ENCODE results near the gene MTHFD1L. TPM values are rescaled to one million over a fixed set of nuclear protein-coding genes. Genes with fewer than 3 reads are reported as not detected.

The MTHFD1L gene
- total RNA-seq, 4 donors from 2014 or later = 0.35 to 1.6 (median 0.59) TPM; not detected in 1

GRCh38 chr6:150922137-150922536 lies 56.6 kb downstream of the MTHFD1L start:
- Histone ChIP-seq H3K9me3 (no peaks in the 10 kb centered on the region), H3K4me3 (no peak overlapping the region), H3K27me3 (no peaks in the 10 kb centered on the region), H3K36me3 (no peaks in the 10 kb centered on the region), H3K27ac (no peak overlapping the region), H3K4me1 (no peaks in the 10 kb centered on the region)
- intact Hi-C loops (cut with DNase I; ENCODE audit: low total_unique reads) = no loop called here
- no peak for DNase-seq
- no peak for TF ChIP-seq POLR2A (IDR thresholded peaks at IDR 0.05)
- no peak for ATAC-seq
- in situ Hi-C loops (cut with MboI; ENCODE audit: low sequenced_read_pairs in 4 of 4) = no loop called here

- intact Hi-C loops (cut with DNase I; ENCODE audit: low total_unique reads) = no loop called here
- no peaks in the 10 kb centered on the region for H3K36me3 ChIP-seq
- ATAC-seq (peak in 1 of 2 donors; percentile 51), DNase-seq (no peak)
- no peaks in the 10 kb centered on the region for H3K4me1 ChIP-seq
- no peaks in the 10 kb centered on the region for H3K27me3 ChIP-seq
- TF ChIP-seq, protein P1, sequence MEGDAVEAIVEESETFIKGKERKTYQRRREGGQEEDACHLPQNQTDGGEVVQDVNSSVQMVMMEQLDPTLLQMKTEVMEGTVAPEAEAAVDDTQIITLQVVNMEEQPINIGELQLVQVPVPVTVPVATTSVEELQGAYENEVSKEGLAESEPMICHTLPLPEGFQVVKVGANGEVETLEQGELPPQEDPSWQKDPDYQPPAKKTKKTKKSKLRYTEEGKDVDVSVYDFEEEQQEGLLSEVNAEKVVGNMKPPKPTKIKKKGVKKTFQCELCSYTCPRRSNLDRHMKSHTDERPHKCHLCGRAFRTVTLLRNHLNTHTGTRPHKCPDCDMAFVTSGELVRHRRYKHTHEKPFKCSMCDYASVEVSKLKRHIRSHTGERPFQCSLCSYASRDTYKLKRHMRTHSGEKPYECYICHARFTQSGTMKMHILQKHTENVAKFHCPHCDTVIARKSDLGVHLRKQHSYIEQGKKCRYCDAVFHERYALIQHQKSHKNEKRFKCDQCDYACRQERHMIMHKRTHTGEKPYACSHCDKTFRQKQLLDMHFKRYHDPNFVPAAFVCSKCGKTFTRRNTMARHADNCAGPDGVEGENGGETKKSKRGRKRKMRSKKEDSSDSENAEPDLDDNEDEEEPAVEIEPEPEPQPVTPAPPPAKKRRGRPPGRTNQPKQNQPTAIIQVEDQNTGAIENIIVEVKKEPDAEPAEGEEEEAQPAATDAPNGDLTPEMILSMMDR (IDR thresholded peaks at IDR 0.05 in 4 of 5, conservative IDR thresholded peaks at IDR 0.05 in 1 of 5) = no peak
- TF ChIP-seq POLR2A (IDR thresholded peaks at IDR 0.05) = no peak
- no peaks in the 10 kb centered on the region for H3K9me3 ChIP-seq
- in situ Hi-C loops (cut with MboI; ENCODE audit: low sequenced_read_pairs in 4 of 4) = no loop called here
- H3K27ac ChIP-seq = no peak overlapping the region
- no peak overlapping the region for H3K4me3 ChIP-seq
Observed at GRCh38 chr6:150924808-150925589, 59.5 kb downstream of the MTHFD1L start.

- H3K4me3 ChIP-seq = no peak overlapping the region
- DNase-seq (no peak), ATAC-seq (no peak)
- H3K27ac ChIP-seq = no peak overlapping the region
- no peaks in the 10 kb centered on the region for H3K9me3 ChIP-seq
- no peaks in the 10 kb centered on the region for H3K27me3 ChIP-seq
- no peaks in the 10 kb centered on the region for H3K4me1 ChIP-seq
- in situ Hi-C loops (cut with MboI; ENCODE audit: low sequenced_read_pairs in 4 of 4) (no loop called here), intact Hi-C loops (cut with DNase I; ENCODE audit: low total_unique reads) (no loop called here)
- no peaks in the 10 kb centered on the region for H3K36me3 ChIP-seq
- no peak for TF ChIP-seq POLR2A (IDR thresholded peaks at IDR 0.05)
- TF ChIP-seq, protein P1 (IDR thresholded peaks at IDR 0.05 in 4 of 5, conservative IDR thresholded peaks at IDR 0.05 in 1 of 5) = no peak
Observed at GRCh38 chr6:150925590-150925928, 60.1 kb downstream of the MTHFD1L start.

DNA sequence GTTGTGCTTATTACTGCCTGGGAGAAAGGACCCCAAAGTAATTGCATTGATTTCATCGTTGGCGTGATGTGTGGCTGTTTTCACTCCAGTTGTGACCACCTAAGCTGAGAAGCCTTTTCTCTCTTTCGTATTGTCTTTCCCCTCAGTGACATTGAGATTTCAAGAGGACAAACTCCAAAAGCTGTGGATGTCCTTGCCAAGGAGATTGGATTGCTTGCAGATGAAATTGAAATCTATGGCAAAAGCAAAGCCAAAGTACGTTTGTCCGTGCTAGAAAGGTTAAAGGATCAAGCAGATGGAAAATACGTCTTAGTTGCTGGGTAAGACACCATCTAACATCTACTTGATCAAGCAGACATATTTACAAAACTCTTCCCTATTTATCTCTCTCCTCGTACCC lies 60.5 kb downstream of the MTHFD1L start:
- ATAC-seq = no peak
- H3K9me3 ChIP-seq = no peaks in the 10 kb centered on the region
- DNase-seq = no peak
- intact Hi-C loops (cut with DNase I; ENCODE audit: low total_unique reads) (no loop called here), in situ Hi-C loops (cut with MboI; ENCODE audit: low sequenced_read_pairs in 4 of 4) (no loop called here)
- H3K27me3 ChIP-seq = no peaks in the 10 kb centered on the region
- TF ChIP-seq POLR2A (IDR thresholded peaks at IDR 0.05) = no peak
- TF ChIP-seq, protein P1 (IDR thresholded peaks at IDR 0.05 in 4 of 5, conservative IDR thresholded peaks at IDR 0.05 in 1 of 5) = no peak
- H3K27ac ChIP-seq = no peak overlapping the region
- H3K4me3 ChIP-seq = no peak overlapping the region
- H3K36me3 ChIP-seq = no peaks in the 10 kb centered on the region
- no peaks in the 10 kb centered on the region for H3K4me1 ChIP-seq

- peaks cover 0 to 6% of the 10 kb centered on the region in 2 donors for H3K4me1 ChIP-seq
- no peaks in the 10 kb centered on the region for H3K27me3 ChIP-seq
- TF ChIP-seq, protein P1 (IDR thresholded peaks at IDR 0.05 in 4 of 5, conservative IDR thresholded peaks at IDR 0.05 in 1 of 5) = no peak
- no peak for TF ChIP-seq POLR2A (IDR thresholded peaks at IDR 0.05)
- no peak for DNase-seq
- no peak overlapping the region for H3K27ac ChIP-seq
- H3K9me3 ChIP-seq = no peaks in the 10 kb centered on the region
- H3K36me3 ChIP-seq = no peaks in the 10 kb centered on the region
- ATAC-seq = no peak
- in situ Hi-C loops (cut with MboI; ENCODE audit: low sequenced_read_pairs in 4 of 4) (no loop called here), intact Hi-C loops (cut with DNase I; ENCODE audit: low total_unique reads) (no loop called here)
- H3K4me3 ChIP-seq = no peak overlapping the region
Observed at GRCh38 chr6:150928882-150929281, 63.4 kb downstream of the MTHFD1L start.
